ENCODE results near the gene RADIL. TPM values are rescaled to one million over a fixed set of nuclear protein-coding genes. Genes with fewer than 3 reads are reported as not detected.

RADIL gene
- total and polyA plus RNA-seq, 7 donors, result 0.65 to 3.8 (median 2.6) TPM

DNA sequence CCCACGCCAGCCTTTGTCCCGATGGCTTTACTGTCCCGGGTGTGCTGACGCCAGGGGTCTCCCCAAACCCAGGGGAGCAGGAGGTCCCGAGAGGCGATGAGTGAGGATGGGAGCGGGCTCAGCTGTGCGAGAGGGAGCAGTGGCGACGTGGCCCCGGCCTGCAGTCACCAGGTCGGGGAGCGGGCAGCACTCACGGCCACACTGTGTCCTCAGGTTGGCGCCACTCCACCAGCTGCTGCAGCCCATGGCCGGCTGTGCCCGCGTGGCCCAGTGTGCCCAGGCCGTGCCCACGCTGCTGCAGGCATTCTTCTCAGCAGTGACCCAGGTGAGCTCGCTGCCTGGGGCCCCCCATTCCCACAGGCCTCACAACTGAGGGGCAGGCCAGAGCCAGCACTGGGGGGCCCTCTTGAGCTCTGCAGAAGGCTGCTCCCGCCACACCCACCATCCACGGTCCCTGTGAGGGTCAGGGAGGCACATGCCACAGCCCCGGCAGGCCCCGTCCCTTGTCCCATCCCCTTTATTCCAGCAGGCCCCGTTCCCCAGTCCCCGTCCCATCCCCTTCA, 94.8 kb downstream of the RADIL start:
- Histone ChIP-seq H3K9me3 (no peaks in the 10 kb centered on the region), H3K4me1 (peaks cover 6% of the 10 kb centered on the region), H3K36me3 (ENCODE audit: insufficient read depth in 1 of 2, low read depth in 1 of 2) (peaks cover 2 to 79% of the 10 kb centered on the region in 2 donors), H3K27ac (no peak overlapping the region), H3K4me3 (no peak overlapping the region), H3K27me3 (ENCODE audit: insufficient read depth in 3 of 3, low read length in 2 of 3) (no peaks in the 10 kb centered on the region)
- WGBS, 3 donors, result 92 to 93% (median 92%) methylated on average over 24 to 27 of the region's 27 CpGs
- intact Hi-C loops (cut with DNase I), result no loop called here
- ATAC-seq (no peak), DNase-seq (peak; percentile 13 to 36)
- TF ChIP-seq, protein P1, sequence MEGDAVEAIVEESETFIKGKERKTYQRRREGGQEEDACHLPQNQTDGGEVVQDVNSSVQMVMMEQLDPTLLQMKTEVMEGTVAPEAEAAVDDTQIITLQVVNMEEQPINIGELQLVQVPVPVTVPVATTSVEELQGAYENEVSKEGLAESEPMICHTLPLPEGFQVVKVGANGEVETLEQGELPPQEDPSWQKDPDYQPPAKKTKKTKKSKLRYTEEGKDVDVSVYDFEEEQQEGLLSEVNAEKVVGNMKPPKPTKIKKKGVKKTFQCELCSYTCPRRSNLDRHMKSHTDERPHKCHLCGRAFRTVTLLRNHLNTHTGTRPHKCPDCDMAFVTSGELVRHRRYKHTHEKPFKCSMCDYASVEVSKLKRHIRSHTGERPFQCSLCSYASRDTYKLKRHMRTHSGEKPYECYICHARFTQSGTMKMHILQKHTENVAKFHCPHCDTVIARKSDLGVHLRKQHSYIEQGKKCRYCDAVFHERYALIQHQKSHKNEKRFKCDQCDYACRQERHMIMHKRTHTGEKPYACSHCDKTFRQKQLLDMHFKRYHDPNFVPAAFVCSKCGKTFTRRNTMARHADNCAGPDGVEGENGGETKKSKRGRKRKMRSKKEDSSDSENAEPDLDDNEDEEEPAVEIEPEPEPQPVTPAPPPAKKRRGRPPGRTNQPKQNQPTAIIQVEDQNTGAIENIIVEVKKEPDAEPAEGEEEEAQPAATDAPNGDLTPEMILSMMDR (IDR thresholded peaks at IDR 0.05), result no peak

- Histone ChIP-seq H3K4me1 (peaks cover 6% of the 10 kb centered on the region), H3K27me3 (ENCODE audit: insufficient read depth in 3 of 3, low read length in 2 of 3) (no peaks in the 10 kb centered on the region), H3K27ac (no peak overlapping the region), H3K4me3 (no peak overlapping the region), H3K9me3 (no peaks in the 10 kb centered on the region), H3K36me3 (ENCODE audit: insufficient read depth in 1 of 2, low read depth in 1 of 2) (peaks cover 2 to 86% of the 10 kb centered on the region in 2 donors)
- intact Hi-C loops (cut with DNase I), result no loop called here
- ATAC-seq (no peak), DNase-seq (peak in 1 of 2 donors; percentile 9)
- TF ChIP-seq, protein P1 (IDR thresholded peaks at IDR 0.05), result no peak
- 86 to 89% (median 87%) methylated on average over 18 to 23 of the region's 23 CpGs for WGBS, 3 donors
Measured at GRCh38 chr7:4787947-4788626, 95.4 kb downstream of the RADIL start.

- H3K9me3 ChIP-seq, result no peaks in the 10 kb centered on the region
- intact Hi-C loops (cut with DNase I), result no loop called here
- H3K36me3 ChIP-seq (ENCODE audit: insufficient read depth in 1 of 2, low read depth in 1 of 2), result peaks cover 2 to 91% of the 10 kb centered on the region in 2 donors
- DNase-seq (peak in 1 of 2 donors; percentile 10), ATAC-seq (no peak)
- H3K4me1 ChIP-seq, result peaks cover under 1% of the 10 kb centered on the region
- TF ChIP-seq, protein P1 (IDR thresholded peaks at IDR 0.05), result no peak
- WGBS, 3 donors, result 88 to 92% (median 91%) methylated on average over 12 to 17 of the region's 17 CpGs
- no peak overlapping the region for H3K27ac ChIP-seq
- no peaks in the 10 kb centered on the region for H3K27me3 ChIP-seq (ENCODE audit: insufficient read depth in 3 of 3, low read length in 2 of 3)
- no peak overlapping the region for H3K4me3 ChIP-seq
Measured at GRCh38 chr7:4787541-4787940, 96.0 kb downstream of the RADIL start.

DNA sequence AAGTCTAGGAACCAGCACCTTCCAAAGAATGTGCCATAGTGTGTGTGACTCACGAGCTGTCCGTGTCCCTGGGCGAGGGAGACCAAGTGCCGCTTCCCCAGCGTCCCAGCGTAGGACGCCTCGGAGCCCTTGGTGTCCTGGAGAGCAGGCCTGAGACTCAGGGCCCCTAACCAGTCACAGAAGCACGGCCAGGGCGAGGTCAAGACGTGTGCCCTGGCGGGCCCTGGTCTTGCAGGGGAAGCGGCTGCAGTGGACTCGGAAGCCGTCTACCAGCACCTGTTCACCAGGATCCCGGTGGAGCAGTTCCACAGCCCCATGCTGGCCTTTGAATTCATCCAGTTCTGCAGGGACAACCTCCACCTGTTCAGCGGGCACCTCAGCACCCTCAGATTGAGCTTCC, 97.5 kb downstream of the RADIL start:
- H3K27ac ChIP-seq, result no peak overlapping the region
- H3K27me3 ChIP-seq (ENCODE audit: insufficient read depth in 3 of 3, low read length in 2 of 3), result no peaks in the 10 kb centered on the region
- DNase-seq (no peak), ATAC-seq (no peak)
- WGBS, 3 donors, result 89 to 94% (median 93%) methylated on average over 17 of the region's 17 CpGs
- no peaks in the 10 kb centered on the region for H3K4me1 ChIP-seq
- H3K4me3 ChIP-seq, result no peak overlapping the region
- peaks cover 5 to 99% of the 10 kb centered on the region in 2 donors for H3K36me3 ChIP-seq (ENCODE audit: insufficient read depth in 1 of 2, low read depth in 1 of 2)
- TF ChIP-seq, protein P1 (IDR thresholded peaks at IDR 0.05), result no peak
- intact Hi-C loops (cut with DNase I), result no loop called here
- H3K9me3 ChIP-seq, result no peaks in the 10 kb centered on the region
